IPS-18a (cell line): ENCODE measurements around the gene A4GALT.

Source experiments
- H3K27ac ChIP-seq: one replicate; pipeline ENCODE4 v1.5.1; 2013; ENCODE audit warnings: low read length
- H3K27me3 ChIP-seq: one replicate; pipeline ENCODE4 v1.6.1; 2013; ENCODE audit warnings: mild to moderate bottlenecking, low read length; ENCODE audit not compliant: control insufficient read depth, insufficient read depth
- H3K36me3 ChIP-seq: one replicate; pipeline ENCODE4 v1.6.1; 2013; ENCODE audit warnings: low read depth, low read length; ENCODE audit not compliant: control insufficient read depth
- H3K4me1 ChIP-seq: one replicate; pipeline ENCODE4 v1.6.1; 2013; ENCODE audit warnings: low read depth, low read length; ENCODE audit not compliant: control insufficient read depth
- H3K4me3 ChIP-seq: one replicate; pipeline ENCODE4 v1.5.1; 2013; ENCODE audit warnings: low read length
- H3K9ac ChIP-seq: one replicate; pipeline ENCODE4 v1.6.1; 2013; ENCODE audit warnings: mild to moderate bottlenecking, low read length, moderate library complexity
- H3K9me3 ChIP-seq: one replicate; pipeline ENCODE4 v1.6.1; 2013; ENCODE audit warnings: low read depth, low read length; ENCODE audit not compliant: control insufficient read depth

The A4GALT gene

DNA sequence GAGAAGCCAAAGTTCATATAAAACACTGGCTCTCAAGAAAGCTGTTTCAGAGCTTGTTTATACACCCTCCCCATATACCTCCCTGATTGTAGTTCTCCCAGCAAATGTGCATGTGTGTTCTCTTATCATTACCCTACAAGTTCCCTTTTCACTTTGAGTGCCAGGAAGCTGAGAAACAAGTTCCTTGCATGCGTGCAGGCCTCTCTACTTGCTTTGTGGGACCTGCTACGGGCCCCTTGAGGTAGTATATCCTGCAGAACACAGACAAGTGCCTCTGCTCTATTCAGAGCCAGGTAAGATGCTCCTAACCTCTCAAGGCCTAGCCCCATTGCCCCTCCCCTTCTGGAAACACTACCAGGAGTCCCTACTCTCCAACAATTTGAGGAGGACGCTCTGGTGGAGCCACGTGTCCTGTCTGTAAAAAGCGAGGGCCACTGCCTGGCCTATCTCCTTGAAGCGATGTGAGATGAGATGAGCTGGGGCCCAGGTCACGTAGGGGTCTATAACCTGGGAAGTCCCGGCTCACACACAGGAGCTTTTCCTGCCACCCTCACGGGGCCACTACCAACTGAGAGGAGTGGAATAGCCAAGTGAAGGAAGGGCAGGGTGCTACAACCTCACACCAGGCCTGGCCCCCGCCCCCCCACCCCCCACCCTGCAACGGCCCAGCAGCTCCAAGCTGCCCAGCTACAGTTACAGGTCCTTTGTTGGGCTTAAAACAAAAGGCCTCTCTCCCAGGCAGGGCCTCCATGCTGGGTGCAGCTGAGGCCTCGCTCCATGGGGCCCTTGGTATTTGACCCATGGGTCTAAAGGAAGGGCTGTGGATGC lies 77.7 kb downstream of the A4GALT start:
- Histone ChIP-seq H3K27me3 (no peaks in the 10 kb centered on the region), H3K4me3 (no peak overlapping the region), H3K9ac (no peak overlapping the region), H3K4me1 (peaks cover 3% of the 10 kb centered on the region), H3K36me3 (no peaks in the 10 kb centered on the region), H3K27ac (no peak overlapping the region), H3K9me3 (no peaks in the 10 kb centered on the region)
